Hematopoietic multipotent progenitor cell treated with erythropoietin and hydrocortisone succinate and interleukin-3 and kit ligand, for 4 days (in vitro differentiated cells): ENCODE data around the gene STARD10.
"Not testable (repeated sequence)": the region's sequence is repeated elsewhere in the genome, so short reads cannot be mapped to it uniquely, and the experiment has no call there.

ENCODE experiments used
- DNase-seq: peaks from one replicate; pipeline ENCODE4 v3.0.0-alpha.2; 2015

Gene STARD10

DNA sequence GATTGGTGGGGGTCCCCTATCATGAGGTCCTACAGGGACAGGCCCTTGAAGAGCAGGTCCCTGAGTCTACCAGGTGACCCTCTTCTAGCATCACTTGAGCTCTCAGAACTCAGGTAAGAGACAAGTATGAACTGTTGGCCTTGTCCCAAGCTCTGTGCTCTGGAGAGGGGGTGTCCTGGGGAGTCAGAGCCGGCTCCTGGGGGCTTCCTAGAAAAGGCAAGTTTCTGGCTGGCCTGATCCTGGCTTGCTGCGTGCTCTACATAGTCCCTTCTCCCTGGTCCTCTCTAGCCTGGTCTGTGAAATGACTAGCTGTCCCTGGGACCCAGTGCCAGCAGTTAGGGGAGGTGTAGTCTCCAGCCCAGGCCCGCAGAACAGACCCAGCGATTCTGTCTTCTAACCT, 31.8 kb upstream of the STARD10 start:
- no peak for DNase-seq

- DNase-seq: no peak
These were observed 31.1 kb upstream of the STARD10 start for GRCh38 chr11:72824811-72825505.

GRCh38 chr11:72824020-72824419, 30.2 kb upstream of the STARD10 start:
- DNase-seq: no peak

- DNase-seq: no peak
These were observed 29.4 kb upstream of the STARD10 start for GRCh38 chr11:72823105-72823804.

DNA sequence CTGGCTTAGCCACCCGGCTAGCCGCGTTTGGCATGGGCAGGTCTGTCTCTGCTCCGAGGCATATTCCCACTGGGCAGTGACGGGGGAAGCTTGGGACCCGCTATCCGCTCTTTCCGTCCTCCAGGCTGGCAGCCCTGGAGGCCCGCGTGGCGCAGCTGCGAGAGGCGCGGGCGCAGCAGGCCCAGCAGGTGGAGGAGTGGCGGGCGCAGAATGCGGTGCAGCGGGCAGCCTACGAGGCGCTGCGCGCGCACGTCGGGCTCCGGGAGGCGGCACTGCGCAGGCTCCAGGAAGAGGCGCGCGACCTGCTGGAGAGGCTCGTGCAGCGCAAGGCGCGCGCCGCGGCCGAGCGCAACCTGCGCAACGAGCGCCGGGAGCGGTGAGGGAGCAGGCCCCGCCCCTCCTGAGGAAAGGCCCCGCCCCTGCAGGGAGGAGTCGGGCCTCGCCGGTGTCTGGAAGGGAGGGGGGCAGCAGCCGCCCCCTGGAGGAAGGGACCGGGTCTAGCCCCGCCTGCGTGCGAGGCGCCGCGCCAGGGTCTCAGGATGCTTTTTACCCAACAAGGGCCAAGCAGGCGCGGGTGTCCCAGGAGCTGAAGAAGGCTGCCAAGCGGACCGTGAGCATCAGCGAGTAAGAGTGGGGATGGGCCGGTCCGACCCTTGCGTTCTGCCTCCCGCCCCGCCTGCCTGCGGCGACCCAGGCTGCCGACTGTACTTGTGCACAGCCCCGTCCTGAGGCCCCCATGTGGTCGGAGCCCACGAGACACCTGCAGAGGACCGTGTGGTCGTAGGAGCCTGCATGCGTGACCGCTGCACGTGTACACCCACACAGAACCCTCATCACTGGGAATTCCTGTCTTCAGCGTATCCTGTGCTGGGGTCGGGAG, 28.3 kb upstream of the STARD10 start:
- DNase-seq: peak; percentile 86

DNA sequence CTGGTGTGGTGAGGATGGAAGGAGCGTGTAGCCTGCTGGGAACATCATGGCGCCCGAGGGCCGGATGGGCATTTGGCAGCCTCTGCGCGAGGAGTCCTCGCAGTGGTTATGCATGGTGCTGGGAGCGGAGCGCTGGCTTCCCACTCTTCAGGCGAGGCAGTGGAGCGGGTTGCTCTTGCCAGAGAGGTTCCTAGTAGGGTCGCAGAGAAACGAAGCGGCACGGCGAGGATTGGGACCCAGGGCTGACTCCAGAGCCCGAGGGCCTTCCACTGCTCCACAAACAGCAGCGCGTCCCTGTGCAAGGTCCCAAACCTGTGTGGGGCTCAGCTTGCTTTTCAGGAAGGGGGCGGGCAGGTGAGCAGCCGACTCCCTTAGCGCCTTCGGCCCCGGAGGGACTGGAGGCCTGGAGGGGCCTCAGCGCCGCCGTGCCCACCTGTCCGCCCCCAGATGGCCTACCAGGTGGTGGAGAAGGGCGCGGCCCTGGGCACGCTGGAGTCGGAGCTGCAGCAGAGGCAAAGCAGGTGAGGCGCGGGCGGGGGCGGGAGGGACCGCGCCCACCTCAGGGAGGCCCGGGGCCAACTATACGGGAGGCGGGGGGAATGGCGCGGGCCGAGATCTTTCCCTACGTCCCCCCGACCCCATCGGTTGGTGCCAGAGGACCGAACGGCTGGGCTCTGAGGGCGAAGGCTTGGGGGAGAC, 27.5 kb upstream of the STARD10 start:
- no peak for DNase-seq

DNA sequence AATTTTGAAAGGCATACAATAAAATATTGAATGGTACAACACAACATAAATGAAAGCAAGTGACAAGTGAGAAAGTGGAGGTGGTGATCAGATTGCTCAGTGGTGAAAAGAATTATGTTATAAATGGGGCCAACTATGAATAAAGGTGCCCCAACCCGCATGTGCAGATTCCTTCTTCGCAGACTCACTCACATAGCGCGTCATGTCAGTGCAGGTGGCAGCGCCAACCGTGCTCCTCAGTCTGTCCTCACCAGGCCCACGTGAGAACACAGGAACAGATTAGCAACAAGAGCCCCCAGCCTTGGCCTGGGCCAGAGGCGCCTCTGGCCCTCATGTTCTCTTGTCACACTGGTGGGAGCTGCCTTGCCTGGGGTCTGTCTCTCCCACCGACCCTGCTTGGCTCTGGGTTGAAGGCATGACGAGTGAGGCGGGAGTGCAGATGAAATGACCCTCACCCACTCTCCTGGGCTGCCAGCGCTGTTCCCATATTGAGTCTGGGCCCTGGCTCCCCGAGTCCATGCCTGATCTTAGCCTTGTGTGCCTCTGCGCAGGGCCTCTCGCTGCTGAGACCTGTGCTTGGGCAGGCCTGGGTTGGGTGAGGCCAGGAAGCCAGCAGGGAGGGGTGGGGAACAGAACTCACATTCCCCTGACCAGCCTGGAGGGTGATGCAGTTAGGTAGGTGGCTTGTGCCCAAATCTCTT, 26.7 kb upstream of the STARD10 start:
- no peak for DNase-seq

- no peak for DNase-seq
These were observed 25.1 kb upstream of the STARD10 start for GRCh38 chr11:72818971-72819370.

GRCh38 chr11:72817966-72818365, 24.1 kb upstream of the STARD10 start:
- DNase-seq: no peak

DNA sequence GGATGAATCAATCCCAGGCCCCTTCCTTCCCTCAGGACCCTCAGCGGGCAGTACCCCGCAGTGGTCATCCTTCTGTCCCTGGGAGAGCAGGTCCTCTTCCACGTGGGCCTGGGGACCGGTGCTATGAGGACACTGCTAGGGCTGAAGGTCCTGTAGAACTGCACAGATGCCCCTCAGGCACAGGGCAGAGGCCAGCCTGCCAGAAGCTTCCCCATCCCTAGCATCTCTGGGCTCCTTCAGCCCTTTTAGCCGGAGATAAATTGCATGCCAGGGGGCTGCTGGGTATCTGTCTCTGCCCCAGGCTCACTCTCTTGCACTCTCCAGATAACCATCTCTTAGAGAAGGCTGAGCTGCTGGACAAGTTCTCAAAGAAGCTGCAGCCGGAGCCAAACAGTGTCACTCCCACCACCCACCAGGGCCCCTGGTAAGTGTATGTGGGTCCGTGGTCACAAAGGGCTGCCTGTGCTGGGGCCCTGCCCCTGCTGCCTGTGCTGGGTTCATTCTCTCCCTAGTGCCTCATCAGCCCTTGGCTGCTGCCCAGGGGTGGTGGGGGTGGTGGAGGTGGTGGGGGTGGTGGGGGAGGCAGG, 22.6 kb upstream of the STARD10 start:
- DNase-seq: peak; percentile 72

DNA sequence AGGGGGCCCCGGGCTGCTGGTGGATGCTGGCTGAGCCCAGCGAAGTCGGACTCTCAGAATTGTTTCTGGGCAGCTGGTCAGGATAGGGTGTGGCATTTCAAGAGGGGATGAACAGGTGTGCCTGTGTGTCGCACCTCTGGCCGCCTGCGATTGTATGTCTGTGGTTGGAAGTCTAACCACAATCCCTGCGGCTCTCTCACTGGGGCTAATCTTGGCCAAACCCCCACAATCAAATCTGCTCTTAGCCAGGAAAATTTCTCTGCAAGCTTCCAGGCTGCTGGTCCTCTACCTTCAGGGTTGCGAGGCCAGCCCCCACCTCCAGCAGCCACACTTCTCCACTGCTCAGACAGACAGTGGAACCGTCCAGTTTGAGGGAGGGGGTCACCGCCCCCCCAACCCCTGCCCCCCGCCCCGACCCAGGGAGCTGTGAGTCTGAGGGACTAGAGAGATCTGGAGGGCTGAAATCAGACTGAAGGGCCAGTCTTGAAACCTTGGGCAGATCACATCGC, 21.3 kb upstream of the STARD10 start:
- DNase-seq: peak; percentile 79

- peak; percentile 94 for DNase-seq
These were observed 20.7 kb upstream of the STARD10 start, which contains the start of gene ATG16L2 for GRCh38 chr11:72814286-72815109. Gene ATG16L2 (plus strand): TSS chr11:72814411. CDS start chr11:72814446, 35 bp downstream.

- DNase-seq: peak; percentile 93
These were observed 20.0 kb upstream of the STARD10 start for GRCh38 chr11:72813740-72814285.

GRCh38 chr11:72812967-72813739, 19.3 kb upstream of the STARD10 start:
- DNase-seq: peak; percentile 90

GRCh38 chr11:72812604-72812966, 18.7 kb upstream of the STARD10 start:
- no peak for DNase-seq

- not testable (repeated sequence) for DNase-seq
These were observed 17.8 kb upstream of the STARD10 start for GRCh38 chr11:72811686-72812085.

DNA sequence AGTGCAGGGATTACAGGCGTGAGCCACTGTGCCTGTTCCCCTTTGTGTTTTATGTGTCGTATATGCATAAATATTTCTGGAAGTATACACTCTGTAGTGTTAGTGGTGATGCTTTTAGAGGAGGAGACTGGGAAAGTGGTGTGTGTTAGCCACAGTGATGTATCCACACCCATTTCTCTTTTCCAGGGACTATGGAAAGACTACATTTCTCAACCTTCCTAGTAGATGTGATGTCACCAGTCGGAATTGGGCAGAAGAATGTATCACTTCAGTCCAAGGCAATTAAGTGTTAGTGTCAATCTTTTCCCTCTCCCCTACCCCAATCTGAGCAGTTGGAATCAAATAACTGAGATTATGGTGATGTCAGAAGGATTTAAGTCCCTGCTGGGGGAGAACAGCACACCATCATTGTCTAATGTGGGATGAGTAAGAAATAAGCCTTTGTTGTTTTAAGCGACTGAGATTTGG, 14.5 kb upstream of the STARD10 start:
- no peak for DNase-seq

DNA sequence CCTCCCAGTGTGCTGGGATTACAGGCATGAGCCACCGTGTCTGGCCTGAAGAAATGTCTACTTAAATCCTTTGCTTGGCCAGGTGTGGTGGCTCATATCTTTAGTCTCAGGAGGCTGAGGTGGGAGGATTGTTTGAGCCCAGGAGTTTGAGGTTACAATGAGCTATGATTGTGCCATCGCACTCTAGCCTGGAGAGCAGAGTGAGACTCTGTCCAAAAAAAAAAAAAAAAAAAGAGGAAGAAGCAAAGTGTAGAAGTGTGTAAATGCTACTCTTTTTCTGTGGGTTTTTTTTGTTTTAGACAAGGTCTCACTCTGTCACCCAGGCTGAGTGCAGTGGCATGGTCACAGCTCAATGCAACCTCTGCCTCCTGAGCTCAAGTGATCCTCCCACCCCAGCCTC, 13.9 kb upstream of the STARD10 start:
- DNase-seq: peak; percentile 84

GRCh38 chr11:72807021-72807693, 13.3 kb upstream of the STARD10 start:
- peak; percentile 91 for DNase-seq
